ENCODE measurements around the gene ATP6V1A.
A peak's percentile ranks its signal among the peaks of the same experiment; 100 is the strongest.

The ATP6V1A gene

GRCh38 chr3:113746548-113747282 lies at the start of gene ATP6V1A:
TSS of gene ATP6V1A (plus strand) at chr3:113747035. CDS start at chr3:113778754, 31,719 bp downstream.
- DNase-seq, result peak; percentile 87

GRCh38 chr3:113697500-113698090 lies 49.2 kb upstream of the ATP6V1A start:
- DNase-seq, result no peak

- DNase-seq, result no peak
These were observed 48.6 kb upstream of the ATP6V1A start for GRCh38 chr3:113698213-113698742.

GRCh38 chr3:113698956-113699355 lies 47.9 kb upstream of the ATP6V1A start:
- DNase-seq, result peak; percentile 6

- DNase-seq, result no peak
These were observed 39.0 kb upstream of the ATP6V1A start for GRCh38 chr3:113707835-113708234.

GRCh38 chr3:113712129-113712528 lies 34.7 kb upstream of the ATP6V1A start:
- no peak for DNase-seq

GRCh38 chr3:113714702-113715101 lies 32.1 kb upstream of the ATP6V1A start:
- DNase-seq, result no peak

GRCh38 chr3:113717308-113717707 lies 29.5 kb upstream of the ATP6V1A start:
- DNase-seq, result no peak

GRCh38 chr3:113717818-113718217 lies 29.0 kb upstream of the ATP6V1A start:
- peak; percentile 19 for DNase-seq

GRCh38 chr3:113719294-113719693 lies 27.5 kb upstream of the ATP6V1A start:
- DNase-seq, result no peak

- DNase-seq, result no peak
These were observed 27.1 kb upstream of the ATP6V1A start for GRCh38 chr3:113719758-113720157.

GRCh38 chr3:113721636-113722035 lies 25.2 kb upstream of the ATP6V1A start:
- no peak for DNase-seq

- no peak for DNase-seq
These were observed 18.2 kb upstream of the ATP6V1A start for GRCh38 chr3:113728661-113729060.

GRCh38 chr3:113730550-113730949 lies 16.3 kb upstream of the ATP6V1A start:
- no peak for DNase-seq

GRCh38 chr3:113731694-113732093 lies 15.1 kb upstream of the ATP6V1A start:
- DNase-seq, result no peak

- peak; percentile 20 for DNase-seq
These were observed 10.2 kb upstream of the ATP6V1A start for GRCh38 chr3:113736548-113737089.

- no peak for DNase-seq
These were observed 5.7 kb upstream of the ATP6V1A start for GRCh38 chr3:113741086-113741485.

GRCh38 chr3:113741620-113742019 lies 5.2 kb upstream of the ATP6V1A start:
- no peak for DNase-seq

- DNase-seq, result no peak
These were observed 3.7 kb upstream of the ATP6V1A start for GRCh38 chr3:113743006-113743630.

GRCh38 chr3:113744941-113745755 lies 1.7 kb upstream of the ATP6V1A start:
- peak; percentile 83 for DNase-seq

GRCh38 chr3:113745756-113746547 lies 883 bp upstream of the ATP6V1A start, which contains the start of gene NAA50:
TSS of gene NAA50 (minus strand) at chr3:113746249. CDS start at chr3:113745949, 300 bp downstream.
- peak; percentile 93 for DNase-seq
